SIG-M5 (cell line): Measurements from ENCODE around the gene ACADS.

Experiments used
- DNase-seq: peaks from one replicate; lab custom pipeline; 2025; lab: John Stamatoyannopoulos, UW

ACADS gene

GRCh38 chr12:120700886-120701285 is 24.7 kb upstream of the ACADS start:
- DNase-seq: no peak

GRCh38 chr12:120702637-120703036 is 23.0 kb upstream of the ACADS start:
- no peak for DNase-seq

- no peak for DNase-seq
These were observed 22.2 kb upstream of the ACADS start for GRCh38 chr12:120703311-120703942.

- DNase-seq: no peak
These were observed 20.0 kb upstream of the ACADS start for GRCh38 chr12:120705618-120706017.

GRCh38 chr12:120706029-120706428 is 19.6 kb upstream of the ACADS start:
- DNase-seq: no peak

GRCh38 chr12:120708651-120709050 is 17.0 kb upstream of the ACADS start:
- no peak for DNase-seq

- no peak for DNase-seq
These were observed 15.4 kb upstream of the ACADS start, which contains the start of gene UNC119B for GRCh38 chr12:120710031-120710804. Gene UNC119B, plus strand, starts transcription at chr12:120710458. Its CDS starts 17 bp downstream, at chr12:120710475.

GRCh38 chr12:120710805-120711296 is 14.8 kb upstream of the ACADS start:
- DNase-seq: no peak

GRCh38 chr12:120711411-120711810 is 14.2 kb upstream of the ACADS start:
- DNase-seq: no peak

- no peak for DNase-seq
These were observed 13.0 kb upstream of the ACADS start for GRCh38 chr12:120712610-120713009.

GRCh38 chr12:120713861-120714482 is 11.7 kb upstream of the ACADS start:
- DNase-seq: peak; percentile 14

- no peak for DNase-seq
These were observed 7.6 kb upstream of the ACADS start for GRCh38 chr12:120718055-120718454.

- DNase-seq: no peak
These were observed 6.6 kb upstream of the ACADS start for GRCh38 chr12:120719072-120719471.

GRCh38 chr12:120719496-120720233 is 6.0 kb upstream of the ACADS start:
- no peak for DNase-seq

- DNase-seq: no peak
These were observed 5.2 kb upstream of the ACADS start for GRCh38 chr12:120720234-120720986.

GRCh38 chr12:120720987-120721801 is 4.4 kb upstream of the ACADS start:
- no peak for DNase-seq

- DNase-seq: no peak
These were observed 3.8 kb upstream of the ACADS start for GRCh38 chr12:120721866-120722265.

- DNase-seq: no peak
These were observed 2.8 kb upstream of the ACADS start for GRCh38 chr12:120722784-120723183.

GRCh38 chr12:120724720-120725119 is 906 bp upstream of the ACADS start:
- DNase-seq: no peak

- DNase-seq: no peak
These were observed 421 bp upstream of the ACADS start for GRCh38 chr12:120725151-120725658.

GRCh38 chr12:120726510-120726793 is 826 bp downstream of the ACADS start:
- DNase-seq: no peak
